PC-9 (cell line): ENCODE data around the gene FH. TPM values are rescaled to one million over a fixed set of nuclear protein-coding genes. Genes with fewer than 3 reads are reported as not detected.

Source experiments
- BruUV-seq: library from RNA; stranded (reverse); fragments of 400-500 nt; replicated peaks from 2 replicates; lab custom pipeline; 2021; lab: Mats Ljungman, UMichigan
- CTCF ChIA-PET: fragments of 300-600 bp; sonication (Branson Sonifier 250); formaldehyde crosslinking; loops from one replicate; lab custom pipeline; 2022; ENCODE audit warnings: antibody characterized with exemption; lab: Charles Lee
- POLR2A ChIA-PET: fragments of 300-600 bp; sonication (Branson Sonifier 250); formaldehyde crosslinking; loops from one replicate; lab custom pipeline; 2022; ENCODE audit warnings: antibody characterized with exemption; ENCODE audit not compliant: unreplicated experiment; lab: Charles Lee
- DNase-seq, 2 experiments: peaks; one replicate each; pipeline versions ENCODE4 v3.0.0 to v3.0.0-alpha.2; 2015 to 2022; ENCODE audit warnings: mixed read lengths in 1 of 2
- H2AFZ ChIP-seq: fragments of 200-600 bp; sonication (generic); 2 replicates; pipeline ENCODE4 v1.8.1; 2017; ENCODE audit warnings: antibody characterized with exemption
- H3F3A ChIP-seq: fragments of 200-600 bp; sonication (generic); 2 replicates; pipeline ENCODE4 v1.8.1; 2017; ENCODE audit warnings: antibody characterized with exemption, mild to moderate bottlenecking, low read depth; ENCODE audit not compliant: insufficient read depth
- H3K27ac ChIP-seq: fragments of 200-600 bp; sonication (generic); 2 replicates; pipeline ENCODE4 v1.6.1; 2016; ENCODE audit warnings: mixed run types
- H3K27me3 ChIP-seq: fragments of 200-600 bp; sonication (generic); 2 replicates; pipeline ENCODE4 v1.6.1; 2016; ENCODE audit warnings: low read depth, mixed run types; ENCODE audit not compliant: insufficient read depth
- H3K36me3 ChIP-seq: fragments of 200-600 bp; sonication (generic); 2 replicates; pipeline ENCODE4 v1.6.1; 2016; ENCODE audit warnings: low read depth, mixed run types
- H3K4me1 ChIP-seq: fragments of 200-600 bp; sonication (generic); replicated peaks from 2 replicates; pipeline ENCODE4 v1.6.1; 2016; ENCODE audit warnings: mixed run types; ENCODE audit not compliant: insufficient read depth
- H3K4me2 ChIP-seq: fragments of 200-600 bp; sonication (generic); 2 replicates; pipeline ENCODE4 v1.6.1; 2017; ENCODE audit warnings: mixed run types
- H3K4me3 ChIP-seq: fragments of 200-600 bp; sonication (generic); 2 replicates; pipeline ENCODE4 v1.6.1; 2016; ENCODE audit warnings: mixed run types
- H3K79me2 ChIP-seq: fragments of 200-600 bp; sonication (generic); 2 replicates; pipeline ENCODE4 v1.6.1; 2017; ENCODE audit warnings: low read depth, mixed run types
- H3K9me2 ChIP-seq: fragments of 200-600 bp; sonication (generic); 2 replicates; pipeline ENCODE4 v1.8.1; 2017; ENCODE audit warnings: mild to moderate bottlenecking; ENCODE audit not compliant: insufficient read depth
- H3K9me3 ChIP-seq: fragments of 200-600 bp; sonication (generic); 2 replicates; pipeline ENCODE4 v1.8.1; 2016; ENCODE audit warnings: low read depth; ENCODE audit not compliant: insufficient read depth
- H4K20me1 ChIP-seq: fragments of 200-600 bp; sonication (generic); 2 replicates; pipeline ENCODE4 v1.8.1; 2017; ENCODE audit not compliant: insufficient read depth
- EZH2 ChIP-seq: fragments of 200-600 bp; sonication (generic); IDR thresholded peaks from 2 replicates; pipeline ENCODE4 v1.8.0; 2017; ENCODE audit warnings: antibody characterized with exemption, low read depth
- intact Hi-C: fragments of 100-400 bp; cut with micrococcal nuclease; formaldehyde crosslinking; loops from one replicate; pipeline ENCODE4 v1.10.0; 2022; ENCODE audit not compliant: unreplicated experiment
- total RNA-seq: library from RNA; stranded (reverse); gene quantifications from 2 replicates; pipeline ENCODE4 v1.2.3, GENCODE V29; 2021
- TF ChIP-seq, protein P1 (sequence below): fragments of 200-600 bp; sonication (generic); conservative IDR thresholded peaks from 2 replicates; pipeline ENCODE4 v1.6.1; 2017; ENCODE audit warnings: mixed run types, antibody characterized with exemption, mild to moderate bottlenecking, moderate library complexity

Gene FH
- total RNA-seq, 1 experiment from 2014 or later, result 88.3 TPM

DNA sequence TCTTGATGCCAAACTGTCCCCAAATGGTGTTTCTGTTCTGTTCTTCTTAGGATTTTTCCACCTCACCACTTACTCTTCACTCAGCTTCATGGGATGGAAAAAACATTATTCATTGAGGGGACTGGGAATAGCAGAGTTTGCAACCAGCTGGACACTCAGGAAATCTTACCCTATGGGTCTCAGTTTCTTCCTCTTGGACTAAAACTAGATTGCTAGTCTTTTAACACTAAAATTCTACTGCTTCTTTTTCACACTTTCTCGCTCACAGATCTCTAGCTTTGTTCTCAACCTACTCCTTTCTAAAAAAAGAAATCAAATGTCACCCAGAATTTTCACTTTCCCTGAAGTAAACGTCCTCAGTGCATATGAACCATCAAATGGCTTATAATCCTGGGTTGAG is 17.4 kb upstream of the FH start:
- Histone ChIP-seq H4K20me1 (no peaks in the 10 kb centered on the region), H3K27ac (no peak overlapping the region), H3K36me3 (no peaks in the 10 kb centered on the region), H3K4me2 (no peak overlapping the region), H2AFZ (no peak overlapping the region), H3K79me2 (no peaks in the 10 kb centered on the region), H3K9me2 (no peaks in the 10 kb centered on the region), H3K4me3 (no peak overlapping the region), H3K4me1 (peaks cover 25% of the 10 kb centered on the region), H3K27me3 (no peaks in the 10 kb centered on the region), H3F3A (peaks cover 6% of the 10 kb centered on the region; the same call in 1 of the 2 replicates), H3K9me3 (peaks cover 3% of the 10 kb centered on the region; the same call in 1 of the 2 replicates)
- no TSS peak for BruUV-seq
- no peak for TF ChIP-seq EZH2
- TF ChIP-seq, protein P1, sequence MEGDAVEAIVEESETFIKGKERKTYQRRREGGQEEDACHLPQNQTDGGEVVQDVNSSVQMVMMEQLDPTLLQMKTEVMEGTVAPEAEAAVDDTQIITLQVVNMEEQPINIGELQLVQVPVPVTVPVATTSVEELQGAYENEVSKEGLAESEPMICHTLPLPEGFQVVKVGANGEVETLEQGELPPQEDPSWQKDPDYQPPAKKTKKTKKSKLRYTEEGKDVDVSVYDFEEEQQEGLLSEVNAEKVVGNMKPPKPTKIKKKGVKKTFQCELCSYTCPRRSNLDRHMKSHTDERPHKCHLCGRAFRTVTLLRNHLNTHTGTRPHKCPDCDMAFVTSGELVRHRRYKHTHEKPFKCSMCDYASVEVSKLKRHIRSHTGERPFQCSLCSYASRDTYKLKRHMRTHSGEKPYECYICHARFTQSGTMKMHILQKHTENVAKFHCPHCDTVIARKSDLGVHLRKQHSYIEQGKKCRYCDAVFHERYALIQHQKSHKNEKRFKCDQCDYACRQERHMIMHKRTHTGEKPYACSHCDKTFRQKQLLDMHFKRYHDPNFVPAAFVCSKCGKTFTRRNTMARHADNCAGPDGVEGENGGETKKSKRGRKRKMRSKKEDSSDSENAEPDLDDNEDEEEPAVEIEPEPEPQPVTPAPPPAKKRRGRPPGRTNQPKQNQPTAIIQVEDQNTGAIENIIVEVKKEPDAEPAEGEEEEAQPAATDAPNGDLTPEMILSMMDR, result no peak
- CTCF ChIA-PET, result no interaction called here
- DNase-seq, result no peak
- intact Hi-C loops, result no loop called here
- POLR2A ChIA-PET, result no interaction called here

DNA sequence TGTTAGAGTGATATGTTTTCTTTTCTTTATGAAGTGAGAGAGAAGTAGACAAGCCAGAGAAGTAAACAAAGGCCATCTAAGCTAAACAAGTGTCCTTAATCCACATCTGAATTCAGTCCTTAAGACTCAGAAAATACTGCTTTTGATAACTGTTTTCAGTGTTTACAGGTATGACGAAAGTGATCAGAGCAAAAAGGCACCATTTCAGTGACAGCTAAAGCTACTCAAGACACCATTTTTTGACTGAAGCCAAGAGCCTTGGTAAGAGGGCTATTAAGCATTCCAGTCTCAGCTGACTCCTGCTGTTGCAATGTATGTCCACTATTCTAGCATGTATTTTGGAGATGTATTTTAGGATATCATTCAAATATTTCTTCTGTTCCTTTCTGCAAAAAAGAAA is 16.7 kb upstream of the FH start:
- BruUV-seq, result no TSS peak
- POLR2A ChIA-PET, result no interaction called here
- Histone ChIP-seq H3K27me3 (no peaks in the 10 kb centered on the region), H3K9me2 (no peaks in the 10 kb centered on the region), H3K4me2 (no peak overlapping the region), H3K4me1 (peaks cover 25% of the 10 kb centered on the region), H3K9me3 (no peaks in the 10 kb centered on the region; the same call in 1 of the 2 replicates), H3K4me3 (no peak overlapping the region), H4K20me1 (no peaks in the 10 kb centered on the region), H3F3A (peaks cover 5% of the 10 kb centered on the region; the same call in 1 of the 2 replicates), H3K27ac (no peak overlapping the region), H3K36me3 (no peaks in the 10 kb centered on the region), H2AFZ (no peak overlapping the region), H3K79me2 (no peaks in the 10 kb centered on the region)
- no peak for DNase-seq
- CTCF ChIA-PET, result no interaction called here
- no peak for TF ChIP-seq EZH2
- TF ChIP-seq, protein P1, result no peak
- intact Hi-C loops, result no loop called here

- peaks cover 5% of the 10 kb centered on the region; the same call in 1 of the 2 replicates for H3F3A ChIP-seq
- no peaks in the 10 kb centered on the region for H4K20me1 ChIP-seq
- H3K27me3 ChIP-seq, result no peaks in the 10 kb centered on the region
- H3K79me2 ChIP-seq, result no peaks in the 10 kb centered on the region
- POLR2A ChIA-PET, result interaction anchor here (0.6 to 0.7 kb wide), 2 partner anchors 14 to 94 kb away, joined by 3 to 4 read pairs; partner anchors contain the start of gene FH
- peaks cover 28% of the 10 kb centered on the region for H3K4me1 ChIP-seq
- TF ChIP-seq EZH2, result no peak
- TF ChIP-seq, protein P1, result no peak
- peak overlapping the region; percentile 9; the same call in 1 of the 2 replicates for H2AFZ ChIP-seq
- H3K9me2 ChIP-seq, result no peaks in the 10 kb centered on the region
- H3K9me3 ChIP-seq, result no peaks in the 10 kb centered on the region; the same call in 1 of the 2 replicates
- peak overlapping the region; percentile 23 for H3K27ac ChIP-seq
- peak overlapping the region; percentile 23 for H3K4me2 ChIP-seq
- no peaks in the 10 kb centered on the region for H3K36me3 ChIP-seq
- CTCF ChIA-PET, result interaction anchor here (0.8 kb wide), 1 partner anchor 77 kb away, joined by 4 read pairs; no protein-coding TSS in a partner anchor
- intact Hi-C loops, result loop anchor here (5.0 kb wide), 2 partner anchors 59 to 174 kb away; no protein-coding TSS in a partner anchor
- H3K4me3 ChIP-seq, result no peak overlapping the region
- no TSS peak for BruUV-seq
- DNase-seq, result peak; percentile 34 to 73
Observed at GRCh38 chr1:241533326-241534115, 14.0 kb upstream of the FH start.
